ENCODE results near the gene NFATC2. TPM values are rescaled to one million over a fixed set of nuclear protein-coding genes. Genes with fewer than 3 reads are reported as not detected.

Gene NFATC2
- total and polyA plus RNA-seq, 2 of the 4 experiments (the other 2 are of a cell fraction), result 0.18 to 0.38 TPM

GRCh38 chr20:51397137-51397536, 145.4 kb downstream of the NFATC2 start:
- H2AFZ ChIP-seq (replicated peaks; ENCODE audit: low read length, poor library complexity), result no peak overlapping the region
- no peak overlapping the region for H3K18ac ChIP-seq (ENCODE audit: low read depth, low read length)
- no peak for TF ChIP-seq CTCF (conservative IDR thresholded peaks at IDR 0.05; ENCODE audit: low read depth, low read length)
- TF ChIP-seq MAZ (IDR thresholded peaks at IDR 0.05; ENCODE audit: borderline replicate concordance, low read depth, low read length), result no peak
- no peak for TF ChIP-seq USF2 (IDR thresholded peaks at IDR 0.05; ENCODE audit: low read depth, low read length)
- no peak for TF ChIP-seq RAD21 (IDR thresholded peaks at IDR 0.05; ENCODE audit: low read length)
- TF ChIP-seq NFE2L2 (IDR thresholded peaks at IDR 0.05; ENCODE audit: low read depth, low read length), result no peak
- no peak overlapping the region for H3K23ac ChIP-seq (ENCODE audit: low read depth, low read length)
- H3K4me3 ChIP-seq (ENCODE audit: insufficient read depth, low read depth, low read length), result no peak overlapping the region
- H3K9me1 ChIP-seq (ENCODE audit: insufficient read depth, low read length), result peaks cover 3% of the 10 kb centered on the region; the same call in 1 of the 2 replicates
- CTCF ChIA-PET, result no interaction called here
- DNase-seq (no peak), ATAC-seq (ENCODE audit: low read depth) (no peak)
- H3K27me3 ChIP-seq (ENCODE audit: control insufficient read depth, insufficient read depth, low read length), result no peaks in the 10 kb centered on the region
- H3K14ac ChIP-seq (replicated peaks; ENCODE audit: low read depth, low read length), result no peak overlapping the region
- H4K5ac ChIP-seq (ENCODE audit: low read depth, low read length), result no peak overlapping the region
- no peak overlapping the region for H4K91ac ChIP-seq (ENCODE audit: insufficient read depth, low read depth, low read length)
- H3K56ac ChIP-seq (ENCODE audit: extremely low read depth, insufficient read depth, low read length), result no peak overlapping the region
- no peak overlapping the region for H2BK20ac ChIP-seq (ENCODE audit: low read depth, low read length)
- H2AK9ac ChIP-seq (replicated peaks; ENCODE audit: low read depth, low read length, poor library complexity), result no peak overlapping the region
- POLR2A ChIA-PET (ENCODE audit: unreplicated experiment), result no interaction called here
- H2AK5ac ChIP-seq (ENCODE audit: low read depth, low read length), result no peak overlapping the region
- H3K4me1 ChIP-seq (ENCODE audit: control insufficient read depth, insufficient read depth, low read length), result peaks cover 3% of the 10 kb centered on the region
- H3K9me3 ChIP-seq (ENCODE audit: control insufficient read depth, insufficient read depth, low read length), result no peaks in the 10 kb centered on the region
- no peak overlapping the region for H2BK15ac ChIP-seq (ENCODE audit: low read depth, low read length)
- no peak overlapping the region for H4K8ac ChIP-seq (ENCODE audit: low read depth in 2 of 2, low read length in 2 of 2)
- no peaks in the 10 kb centered on the region for H4K20me1 ChIP-seq (ENCODE audit: insufficient read depth, low read length)
- 94% methylated on average over 3 of the region's 6 CpGs; no CpG with 5 or more reads in 1 of the 2 experiments for WGBS, 2 experiments (ENCODE audit: extremely low coverage in 2 of 2, insufficient read length in 1 of 2)
- H3K27ac ChIP-seq (ENCODE audit: insufficient read depth, low read length), result no peak overlapping the region
- no peak overlapping the region for H3K4me2 ChIP-seq (ENCODE audit: low read depth, low read length)
- in situ Hi-C loops (cut with MboI; ENCODE audit: low sequenced_read_pairs), result no loop called here
- dilution Hi-C loops (cut with HindIII; ENCODE audit: low sequenced_read_pairs, unreplicated experiment), result no loop called here
- no peak overlapping the region for H2BK120ac ChIP-seq (ENCODE audit: low read depth, low read length)
- H3K36me3 ChIP-seq (ENCODE audit: control insufficient read depth, insufficient read depth, low read length), result no peaks in the 10 kb centered on the region; the same call in 1 of the 2 replicates
- no peak overlapping the region for H2BK5ac ChIP-seq (ENCODE audit: low read depth, low read length, poor library complexity, severe bottlenecking)
- intact Hi-C loops (cut with micrococcal nuclease), result no loop called here
- H3K79me1 ChIP-seq (ENCODE audit: low read depth in 1 of 2, low read length in 2 of 2), result no peaks in the 10 kb centered on the region; a peak in 1 of 4 replicates
- H3K9ac ChIP-seq (ENCODE audit: low read depth, low read length), result no peak overlapping the region
- BruUV-seq (replicated peaks), result no TSS peak
- no peak overlapping the region for H3K4ac ChIP-seq (ENCODE audit: low read depth, low read length)

All from IMR-90 (cell line).